Kidney (tissue), 14 donors: ENCODE data around the gene NUCB1. TPM values are rescaled to one million over a fixed set of nuclear protein-coding genes. Genes with fewer than 3 reads are reported as not detected.
"Not testable (repeated sequence)": the region's sequence is repeated elsewhere in the genome, so short reads cannot be mapped to it uniquely, and the experiment has no call there.

Source experiments
- DNase-seq, 5 donors: peaks; one replicate each; pipeline ENCODE4 v3.0.0-alpha.2; 2013 to 2020
- FAIRE-seq: peaks from 2 replicates; lab custom pipeline; 2012; peaks lifted over from hg19 to GRCh38; lab: Jason Lieb, UNC
- H3K27ac ChIP-seq, 2 donors: one replicate each; pipeline ENCODE4 v1.7.0; 2013; ENCODE audit warnings: low read depth in 2 of 2, low read length in 2 of 2, inconsistent platforms in 1 of 2
- H3K27me3 ChIP-seq: one replicate; pipeline ENCODE4 v1.7.1; 2013; ENCODE audit warnings: low read length, inconsistent platforms; ENCODE audit not compliant: control insufficient read depth, insufficient read depth
- H3K36me3 ChIP-seq, 3 donors: one replicate each; pipeline versions ENCODE4 v1.7.0 to v1.7.1; 2013; ENCODE audit warnings: low read length in 3 of 3, control low read depth in 1 of 3, inconsistent platforms in 1 of 3; ENCODE audit not compliant: insufficient read depth in 3 of 3, control insufficient read depth in 2 of 3
- H3K4me1 ChIP-seq, 3 donors: one replicate each; pipeline versions ENCODE4 v1.7.0 to v1.7.1; 2013; ENCODE audit warnings: low read length in 3 of 3, inconsistent platforms in 1 of 3, low read depth in 1 of 3; ENCODE audit not compliant: control insufficient read depth in 2 of 3, insufficient read depth in 2 of 3
- H3K4me3 ChIP-seq, 3 donors: one replicate each; pipeline versions ENCODE4 v1.7.0 to v1.8.1; 2013; ENCODE audit warnings: low read length in 3 of 3, control low read depth in 1 of 3, inconsistent platforms in 1 of 3
- H3K9ac ChIP-seq, 3 donors: one replicate each; pipeline versions ENCODE4 v1.7.0 to v1.7.1; 2013; ENCODE audit warnings: low read length in 3 of 3, control low read depth in 1 of 3, inconsistent platforms in 1 of 3
- H3K9me3 ChIP-seq, 3 donors: one replicate each; pipeline versions ENCODE4 v1.7.0 to v1.7.1; 2013; ENCODE audit warnings: low read length in 3 of 3, control low read depth in 1 of 3, inconsistent platforms in 1 of 3; ENCODE audit not compliant: control insufficient read depth in 2 of 3, insufficient read depth in 1 of 3
- CTCF ChIP-seq: IDR thresholded peaks from 3 replicates; pipeline ENCODE4 v1.5.1; 2012; ENCODE audit warnings: mild to moderate bottlenecking, moderate library complexity, borderline replicate concordance; ENCODE audit not compliant: insufficient read depth; ENCODE audit errors: extremely low read depth
- intact Hi-C: fragments of 100-400 bp; cut with DNase I; formaldehyde crosslinking; loops from one replicate; pipeline ENCODE4 v1.11.1; 2022
- polyA plus RNA-seq: library from polyadenylated mRNA; stranded (reverse); fragments of 350-450 nt; fragmentation: Illumina TruSeq; extraction: RNeasy Lipid Tissue Mini Kit (QIAGEN cat#74804); gene quantifications from one replicate; pipeline ENCODE4 v1.2.3, GENCODE V29; 2014; ENCODE audit warnings: low read depth, low replicate concordance; ENCODE audit not compliant: insufficient read depth
- total RNA-seq: library from RNA; stranded (reverse); fragmentation: NEBNext Ultra II Directional; extraction: Animal tissue kit (Norgen Biotek cat#: 25700); gene quantifications from one replicate; pipeline ENCODE4 v1.2.1, GENCODE V29; 2021
- donor health status: control.
- donor health status: control.
- donor health status: control.
- donor health status: control.
- donor health status: control.
- donor health status: DM: yes; HTN: yes; CAD: no.
- donor health status: Normal renal cell carcinoma (clear cell type).

NUCB1 gene
- total and polyA plus RNA-seq, 2 donors from 2014 or later: 265 to 503 TPM

GRCh38 chr19:48926909-48927308, 26.8 kb downstream of the NUCB1 start:
- no peak for TF ChIP-seq CTCF
- intact Hi-C loops: no loop called here
- Histone ChIP-seq H3K4me1 (no peaks in the 10 kb centered on the region), H3K9me3 (no peaks in the 10 kb centered on the region), H3K9ac (no peak overlapping the region), H3K27me3 (no peaks in the 10 kb centered on the region), H3K36me3 (peaks cover 0 to 2% (median 0%) of the 10 kb centered on the region in 3 donors), H3K4me3 (no peak overlapping the region), H3K27ac (no peak overlapping the region)
- DNase-seq: peak in 1 of 5 donors; percentile 54
- no peak for FAIRE-seq

- DNase-seq, H3K27me3 ChIP-seq, H3K27ac ChIP-seq, H3K9ac ChIP-seq, FAIRE-seq, H3K9me3 ChIP-seq, H3K4me1 ChIP-seq, intact Hi-C loops, H3K36me3 ChIP-seq, H3K4me3 ChIP-seq: not testable (repeated sequence)
Observed at GRCh38 chr19:48927692-48928091, 27.6 kb downstream of the NUCB1 start.

- H3K27ac ChIP-seq: no peak overlapping the region
- H3K27me3 ChIP-seq: no peaks in the 10 kb centered on the region
- FAIRE-seq: no peak
- no peak for TF ChIP-seq CTCF
- H3K36me3 ChIP-seq: no peaks in the 10 kb centered on the region
- H3K9me3 ChIP-seq: no peaks in the 10 kb centered on the region
- peak in 1 of 5 donors; percentile 25 for DNase-seq
- H3K4me1 ChIP-seq: peaks cover 0 to 2% (median 0%) of the 10 kb centered on the region in 3 donors
- intact Hi-C loops: no loop called here
- no peak overlapping the region for H3K9ac ChIP-seq
- H3K4me3 ChIP-seq: no peak overlapping the region
Observed at GRCh38 chr19:48928164-48929025, 28.3 kb downstream of the NUCB1 start.

GRCh38 chr19:48933382-48933932, 33.3 kb downstream of the NUCB1 start, which contains the start of gene DHDH:
TSS of gene DHDH (plus strand) at chr19:48933699. CDS start at chr19:48933722, 23 bp downstream.
- intact Hi-C loops: no loop called here
- H3K27ac ChIP-seq: peak within 1 kb of the TSS in 1 of 2 donors; percentile 4

More at GRCh38 chr19:48933382-48933932, 33.3 kb downstream of the NUCB1 start, which contains the start of gene DHDH:
- H3K4me1 ChIP-seq: peaks cover 0 to 5% (median 0%) of the 10 kb centered on the region in 3 donors
- no peak for FAIRE-seq
- peak; percentile 87 to 94 (median 90) for DNase-seq
- no peaks in the 10 kb centered on the region for H3K27me3 ChIP-seq
- H3K36me3 ChIP-seq: no peaks in the 10 kb centered on the region
- no peak for TF ChIP-seq CTCF
- H3K4me3 ChIP-seq: peak within 1 kb of the TSS; percentile 51 to 68 (median 57)
- peak within 1 kb of the TSS in 2 of 3 donors; percentile 16 to 50 for H3K9ac ChIP-seq
- no peaks in the 10 kb centered on the region for H3K9me3 ChIP-seq
